H7 (cell line): Measurements from ENCODE around the gene NBPF6. TPM values are rescaled to one million over a fixed set of nuclear protein-coding genes. Genes with fewer than 3 reads are reported as not detected.
"Not testable (repeated sequence)": the region's sequence is repeated elsewhere in the genome, so short reads cannot be mapped to it uniquely, and the experiment has no call there.

ENCODE experiments used
- DNase-seq: peaks from one replicate; pipeline ENCODE4 v3.0.0; 2012
- H3K27me3 ChIP-seq: 2 replicates; pipeline ENCODE4 v1.6.0; 2011; ENCODE audit warnings: mild to moderate bottlenecking, low read length; ENCODE audit not compliant: control insufficient read depth, insufficient read depth
- H3K36me3 ChIP-seq: replicated peaks from 2 replicates; pipeline ENCODE4 v1.5.1; 2011; ENCODE audit warnings: low read length; ENCODE audit not compliant: control insufficient read depth, insufficient read depth
- H3K4me3 ChIP-seq: 2 replicates; pipeline ENCODE4 v1.5.1; 2011; ENCODE audit warnings: low read depth, mild to moderate bottlenecking, control low read depth, low read length, moderate library complexity; ENCODE audit not compliant: insufficient read depth
- total RNA-seq: library from RNA; depleted of rRNA; stranded (reverse); fragments of >200 nt; shearing (Covaris generic); gene quantifications from 2 replicates; pipeline ENCODE4 v1.2.3, GENCODE V29; 2014; rRNA removed

The NBPF6 gene, protein sequence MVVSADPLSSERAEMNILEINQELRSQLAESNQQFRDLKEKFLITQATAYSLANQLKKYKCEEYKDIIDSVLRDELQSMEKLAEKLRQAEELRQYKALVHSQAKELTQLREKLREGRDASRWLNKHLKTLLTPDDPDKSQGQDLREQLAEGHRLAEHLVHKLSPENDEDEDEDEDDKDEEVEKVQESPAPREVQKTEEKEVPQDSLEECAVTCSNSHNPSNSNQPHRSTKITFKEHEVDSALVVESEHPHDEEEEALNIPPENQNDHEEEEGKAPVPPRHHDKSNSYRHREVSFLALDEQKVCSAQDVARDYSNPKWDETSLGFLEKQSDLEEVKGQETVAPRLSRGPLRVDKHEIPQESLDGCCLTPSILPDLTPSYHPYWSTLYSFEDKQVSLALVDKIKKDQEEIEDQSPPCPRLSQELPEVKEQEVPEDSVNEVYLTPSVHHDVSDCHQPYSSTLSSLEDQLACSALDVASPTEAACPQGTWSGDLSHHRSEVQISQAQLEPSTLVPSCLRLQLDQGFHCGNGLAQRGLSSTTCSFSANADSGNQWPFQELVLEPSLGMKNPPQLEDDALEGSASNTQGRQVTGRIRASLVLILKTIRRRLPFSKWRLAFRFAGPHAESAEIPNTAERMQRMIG
- not detected in 2 replicates for total RNA-seq

DNA sequence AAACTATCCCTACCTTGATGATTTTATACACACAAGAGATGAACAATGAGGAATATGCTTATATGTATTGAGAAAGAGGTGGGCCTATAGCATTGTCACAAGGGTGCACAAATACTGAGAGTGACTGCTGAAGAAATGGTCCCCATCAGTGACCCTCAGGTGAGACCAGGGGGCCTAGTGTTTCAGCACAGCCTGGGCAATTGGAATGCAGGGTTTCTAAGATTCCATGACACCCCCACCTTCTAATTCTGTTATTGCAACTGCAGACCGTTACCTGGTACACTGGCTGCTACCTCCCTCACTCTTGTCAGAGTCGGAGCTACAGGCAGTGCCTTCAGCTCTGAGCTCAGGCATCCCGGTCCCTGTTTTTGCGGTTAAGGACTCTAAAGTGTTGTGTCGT lies at the start of gene NBPF6:
Gene NBPF6, plus strand, starts transcription at position 301 of the 400 bp plus-strand sequence. CDS start 259 bp downstream, outside the sequence.
- H3K4me3 ChIP-seq, DNase-seq, H3K36me3 ChIP-seq, H3K27me3 ChIP-seq: not testable (repeated sequence)

DNA sequence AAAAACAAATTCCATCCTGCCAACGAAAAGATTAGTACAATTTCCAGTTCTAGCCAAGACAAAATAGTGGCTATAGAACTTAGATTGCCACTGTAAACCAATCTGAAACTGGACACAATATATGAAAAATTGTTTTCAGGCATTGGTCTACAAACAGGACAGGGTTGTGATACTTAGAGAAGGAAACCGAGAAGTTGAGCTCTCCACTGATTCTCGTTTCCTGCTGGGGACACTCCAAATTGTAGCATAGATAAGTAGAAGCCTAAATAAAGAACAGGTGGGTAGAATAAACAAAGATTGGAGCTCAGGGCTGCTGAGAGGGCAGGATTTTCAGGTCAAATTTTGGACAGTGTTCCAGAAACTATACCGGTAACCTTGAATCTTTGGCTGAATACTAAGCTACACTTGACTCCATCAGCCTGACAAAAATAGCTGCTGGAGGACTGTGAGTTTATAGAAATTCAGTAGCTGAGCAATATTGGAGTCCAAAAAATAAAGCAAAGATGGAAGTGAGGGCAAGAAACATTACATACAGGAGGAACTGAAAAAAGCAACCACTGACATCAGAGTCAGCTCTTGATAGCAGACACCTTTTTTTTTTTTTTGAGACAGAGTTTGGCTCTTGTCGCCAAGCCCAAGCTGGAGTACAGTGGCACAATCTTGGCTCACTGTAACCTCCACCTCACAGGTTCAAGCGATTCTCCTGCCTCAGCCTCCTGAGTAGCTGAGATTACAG lies 38.9 kb upstream of the NBPF6 start:
- H3K36me3 ChIP-seq, result not testable (repeated sequence)

DNA sequence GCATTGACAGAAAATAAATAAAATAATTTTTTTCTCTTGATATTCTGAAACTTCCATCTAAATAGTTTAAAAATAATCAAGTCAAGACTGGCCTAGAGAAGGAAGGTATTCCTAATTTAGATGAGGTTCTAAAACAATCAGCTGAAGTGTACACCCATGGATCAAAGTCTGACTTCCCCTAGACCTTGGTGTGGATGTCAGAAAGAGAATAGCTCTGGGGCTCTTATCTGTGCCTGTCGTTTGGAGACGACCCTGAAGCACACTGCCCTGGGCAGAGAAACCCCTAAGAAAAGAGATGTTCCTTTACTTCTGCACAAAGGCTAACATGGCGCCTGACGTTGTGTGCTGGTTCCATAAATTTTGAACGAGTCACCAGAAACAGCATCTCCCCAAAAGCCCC lies 30.0 kb upstream of the NBPF6 start:
- not testable (repeated sequence) for DNase-seq, H3K27me3 ChIP-seq

More for the DNA sequence above, 38.9 kb upstream of the NBPF6 start:
- H3K4me3 ChIP-seq, DNase-seq, H3K27me3 ChIP-seq: not testable (repeated sequence)

DNA sequence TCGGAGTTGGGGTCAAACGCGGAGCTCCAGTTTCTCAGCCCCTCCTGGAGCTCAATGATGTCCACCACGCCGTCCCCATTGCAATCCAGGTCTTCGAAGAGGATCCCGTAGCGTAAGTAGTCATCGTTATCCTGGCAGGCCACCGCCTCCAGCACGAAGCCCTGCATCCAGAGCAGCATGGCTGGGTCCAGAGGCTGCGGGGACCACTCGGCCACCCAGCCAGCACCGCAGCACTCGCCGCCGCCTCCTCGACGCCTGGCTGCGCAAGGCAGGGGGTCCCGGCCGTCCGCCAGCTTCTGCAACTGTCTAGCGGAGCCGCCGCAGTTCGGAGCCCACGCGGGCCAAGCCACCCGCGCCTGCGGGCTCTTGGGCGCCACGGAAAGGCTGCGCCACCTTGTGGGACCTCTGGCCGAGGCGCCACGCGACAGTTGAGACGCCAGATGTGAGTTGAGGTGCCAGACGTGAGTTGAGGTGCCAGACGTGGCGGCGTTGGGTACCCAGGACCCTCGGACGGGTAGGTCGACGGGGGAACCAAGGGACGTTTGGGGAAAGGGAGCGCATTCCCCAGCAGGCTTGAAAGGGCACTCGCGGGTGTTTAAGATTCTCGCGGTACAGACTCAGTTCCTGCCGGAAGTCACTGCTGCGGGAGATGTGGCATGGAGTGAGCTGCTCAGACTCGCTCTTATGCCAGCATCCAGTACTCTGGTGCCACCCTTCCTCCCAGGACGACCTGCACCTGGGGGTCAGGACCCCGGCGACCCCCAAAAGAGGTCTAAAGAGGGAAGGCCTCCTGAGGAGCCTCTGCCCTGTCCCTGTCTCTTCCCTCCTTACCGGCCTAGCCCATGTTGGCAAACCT lies 28.9 kb upstream of the NBPF6 start:
- DNase-seq, H3K4me3 ChIP-seq, H3K27me3 ChIP-seq, H3K36me3 ChIP-seq: not testable (repeated sequence)

More for the DNA sequence above, 30.0 kb upstream of the NBPF6 start:
- H3K36me3 ChIP-seq, H3K4me3 ChIP-seq: not testable (repeated sequence)

DNA sequence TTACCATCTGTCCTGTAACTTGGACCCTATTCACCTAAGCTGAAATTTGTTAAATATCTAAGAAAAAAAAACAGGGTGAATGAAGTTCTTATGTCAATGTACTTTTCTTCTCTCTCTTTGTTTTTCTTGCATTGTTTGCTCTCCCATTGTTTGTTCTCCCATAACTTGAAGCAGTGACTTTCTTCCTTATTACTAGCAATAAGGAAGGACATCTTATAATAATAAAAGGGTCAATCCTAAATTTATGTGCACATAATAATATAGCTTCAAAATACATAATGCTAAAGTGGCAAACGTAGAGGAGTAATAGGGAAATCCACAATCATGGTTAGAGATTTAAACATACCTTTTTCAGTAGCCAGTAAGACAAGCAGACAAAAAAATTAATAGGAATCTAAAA lies 23.3 kb upstream of the NBPF6 start:
- H3K4me3 ChIP-seq, H3K36me3 ChIP-seq, H3K27me3 ChIP-seq: not testable (repeated sequence)

DNA sequence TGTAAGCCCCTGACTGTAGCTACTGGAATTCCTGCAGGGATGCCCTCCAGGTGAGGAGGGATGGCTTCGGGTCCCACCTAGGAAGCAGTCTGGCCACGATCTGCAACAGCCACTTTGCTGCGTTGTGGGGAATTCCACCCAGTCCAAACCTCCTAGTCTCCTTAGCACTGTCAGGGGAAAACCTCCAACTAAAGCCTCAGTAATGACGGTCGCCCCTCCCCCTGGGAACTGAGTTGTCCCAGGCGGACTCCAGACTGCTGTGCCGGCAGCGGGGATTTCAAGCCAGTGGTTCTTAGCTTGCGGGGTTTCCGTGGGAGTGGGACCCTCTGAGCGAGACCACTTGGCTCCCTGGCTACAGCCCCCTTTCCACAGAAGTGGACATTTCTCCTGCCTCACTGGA lies 18.1 kb upstream of the NBPF6 start:
- not testable (repeated sequence) for H3K27me3 ChIP-seq, H3K4me3 ChIP-seq, DNase-seq, H3K36me3 ChIP-seq

More for the DNA sequence above, 23.3 kb upstream of the NBPF6 start:
- DNase-seq, result not testable (repeated sequence)

DNA sequence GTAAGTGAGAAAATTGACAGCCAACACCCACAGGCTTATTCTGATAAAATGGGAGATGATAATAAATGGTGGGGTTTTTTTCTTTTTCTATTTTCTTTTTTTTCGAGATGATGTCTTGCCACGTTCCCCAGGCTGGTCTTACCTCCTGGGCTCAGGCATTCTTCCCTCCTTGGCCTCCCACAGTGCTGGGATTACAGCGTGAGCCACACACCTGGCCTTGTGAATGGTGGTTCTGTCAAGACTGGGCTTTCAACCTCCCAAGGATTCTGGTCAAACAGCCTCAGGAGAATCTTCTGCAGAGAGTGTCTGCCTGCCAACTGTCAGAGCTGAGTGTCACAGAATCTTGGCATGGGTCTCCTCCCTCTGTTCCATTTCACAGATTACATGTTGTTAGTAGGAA lies 16.7 kb upstream of the NBPF6 start:
- not testable (repeated sequence) for H3K27me3 ChIP-seq, H3K36me3 ChIP-seq, H3K4me3 ChIP-seq, DNase-seq

DNA sequence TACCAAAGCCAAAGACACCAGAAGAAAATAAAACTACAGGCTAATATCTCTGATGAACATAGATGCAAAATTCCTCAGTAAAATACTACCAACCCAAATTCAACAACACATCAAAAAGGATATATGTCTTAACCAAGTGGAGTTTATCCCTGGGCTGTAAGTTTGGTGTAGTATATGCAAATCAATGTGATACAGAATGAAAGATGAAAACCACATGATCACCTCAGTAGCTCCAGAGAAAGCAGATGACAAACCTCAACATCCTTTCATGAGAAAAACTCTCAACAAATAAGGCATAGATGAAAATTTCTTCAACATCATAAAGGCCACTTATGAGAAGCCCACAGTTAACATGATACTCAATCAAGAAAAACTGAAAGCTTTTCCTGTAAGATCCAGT lies 11.6 kb upstream of the NBPF6 start:
- H3K36me3 ChIP-seq, DNase-seq, H3K4me3 ChIP-seq, H3K27me3 ChIP-seq: not testable (repeated sequence)

DNA sequence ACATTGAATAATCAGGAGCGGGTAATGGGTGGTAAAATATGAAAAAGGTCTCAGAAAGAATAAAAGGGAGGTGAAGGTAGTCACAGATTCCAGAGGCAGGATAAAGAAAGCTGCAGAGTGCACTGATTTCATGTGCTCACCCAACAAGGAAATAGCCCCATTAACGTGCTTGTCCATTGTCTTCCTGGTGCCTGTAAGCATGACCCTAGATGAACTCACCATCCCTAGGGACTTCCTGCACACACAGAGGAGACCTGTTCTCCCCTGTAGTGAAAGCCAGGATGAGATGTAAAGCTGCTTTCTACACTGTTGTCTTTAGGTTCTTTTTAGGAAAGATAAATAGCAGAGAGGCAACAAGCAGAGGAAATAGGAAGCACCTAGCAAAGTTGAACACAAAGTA lies 4.4 kb downstream of the NBPF6 start:
- DNase-seq, H3K36me3 ChIP-seq, H3K27me3 ChIP-seq, H3K4me3 ChIP-seq: not testable (repeated sequence)

DNA sequence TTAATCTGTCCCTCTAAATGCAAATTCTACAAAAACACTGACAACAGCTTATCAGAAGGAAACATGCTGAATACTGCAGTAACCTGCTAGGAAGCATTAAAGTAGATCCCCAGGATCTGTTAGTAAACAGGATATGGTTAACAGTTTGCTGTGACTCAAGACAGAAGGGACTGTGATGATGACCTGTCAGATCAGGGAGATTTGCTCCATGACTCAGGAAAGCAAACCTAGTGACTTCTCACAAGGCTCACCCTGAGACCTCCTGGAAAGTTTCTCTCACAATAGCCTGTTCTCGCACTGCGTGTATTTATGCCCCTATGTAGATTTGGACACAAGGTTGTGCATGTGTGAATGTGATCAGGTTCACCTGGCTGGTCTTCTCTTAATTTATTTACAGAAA lies 8.5 kb downstream of the NBPF6 start:
- not testable (repeated sequence) for H3K4me3 ChIP-seq, DNase-seq, H3K36me3 ChIP-seq, H3K27me3 ChIP-seq

DNA sequence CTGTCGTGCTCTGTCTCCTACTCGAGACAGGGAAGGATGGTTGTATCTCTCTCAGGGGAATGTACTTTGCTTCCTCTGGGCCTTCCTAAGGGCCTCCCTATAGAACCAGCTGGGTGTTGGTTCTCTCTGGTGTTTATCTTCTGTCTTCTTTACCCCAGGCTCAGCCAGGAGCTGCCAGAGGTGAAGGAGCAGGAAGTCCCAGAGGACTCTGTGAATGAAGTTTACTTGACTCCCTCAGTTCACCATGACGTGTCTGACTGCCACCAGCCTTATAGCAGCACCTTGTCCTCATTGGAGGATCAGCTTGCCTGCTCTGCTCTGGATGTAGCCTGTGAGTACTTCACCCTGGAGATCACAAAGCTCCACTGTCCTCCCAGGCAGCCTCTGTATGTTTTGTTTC lies 11.6 kb downstream of the NBPF6 start:
- H3K4me3 ChIP-seq, H3K36me3 ChIP-seq, H3K27me3 ChIP-seq, DNase-seq: not testable (repeated sequence)

DNA sequence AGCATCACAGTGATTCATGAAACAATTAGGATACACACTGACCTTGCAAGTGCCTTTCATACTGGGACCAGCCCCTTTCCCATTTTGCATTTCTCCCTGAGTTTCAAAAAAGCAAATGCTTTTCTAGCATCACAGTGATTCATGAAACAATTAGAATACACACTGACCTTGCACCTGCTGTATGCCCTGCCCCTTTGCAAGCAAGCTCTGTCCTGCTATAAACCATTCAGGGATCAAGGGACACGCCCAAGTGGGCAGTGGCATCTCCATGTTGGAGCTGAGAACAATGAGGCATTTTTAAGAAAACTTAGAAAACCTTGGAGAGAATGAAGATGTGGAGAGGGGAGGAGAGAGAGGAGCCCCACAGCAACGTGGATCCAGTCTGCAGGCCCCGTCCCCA lies 13.8 kb downstream of the NBPF6 start:
- not testable (repeated sequence) for H3K27me3 ChIP-seq, H3K36me3 ChIP-seq, DNase-seq, H3K4me3 ChIP-seq

DNA sequence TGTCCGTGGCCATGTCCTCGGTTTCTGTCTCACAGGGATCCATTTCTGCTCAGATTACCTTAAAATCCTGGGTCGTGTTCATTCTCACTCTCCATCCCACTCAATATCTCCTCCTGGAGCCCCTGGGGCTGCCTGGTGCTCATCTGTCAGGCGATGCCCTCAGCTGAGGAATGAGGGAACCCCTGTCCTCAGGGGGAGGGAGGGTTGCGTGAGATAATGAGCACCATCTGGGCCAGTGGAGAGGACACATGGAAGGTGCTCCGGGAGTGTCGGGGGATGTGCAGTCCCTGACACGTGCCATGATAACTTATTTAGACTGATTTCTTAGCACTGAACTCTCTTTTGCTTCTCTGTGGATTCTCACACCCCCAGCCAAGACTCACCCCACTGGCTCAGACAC lies 16.0 kb downstream of the NBPF6 start:
- H3K4me3 ChIP-seq, H3K36me3 ChIP-seq, DNase-seq, H3K27me3 ChIP-seq: not testable (repeated sequence)

DNA sequence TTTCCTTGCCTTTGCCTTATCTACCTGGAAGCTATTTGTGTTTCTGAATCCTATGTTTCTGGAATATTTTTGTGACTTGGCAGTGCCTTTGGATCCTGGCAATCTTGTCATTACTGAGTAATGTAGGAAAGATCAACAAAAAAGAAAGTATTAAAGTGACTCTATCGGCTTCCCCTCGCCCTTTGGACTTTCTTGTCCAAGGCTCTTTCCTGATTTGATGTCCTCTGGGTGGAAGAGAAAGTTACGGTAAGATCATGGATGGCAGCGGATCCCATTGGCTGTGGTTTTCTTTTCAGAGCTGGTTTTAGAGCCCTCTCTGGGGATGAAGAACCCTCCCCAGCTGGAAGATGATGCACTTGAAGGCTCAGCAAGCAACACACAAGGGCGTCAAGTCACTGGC lies 17.0 kb downstream of the NBPF6 start:
- not testable (repeated sequence) for H3K4me3 ChIP-seq

More for the DNA sequence above, 17.0 kb downstream of the NBPF6 start:
- DNase-seq, H3K36me3 ChIP-seq, H3K27me3 ChIP-seq: not testable (repeated sequence)
